Measurements from ENCODE around the gene WFDC5.
"Not testable (repeated sequence)": the region's sequence is repeated elsewhere in the genome, so short reads cannot be mapped to it uniquely, and the experiment has no call there.

WFDC5 gene

GRCh38 chr20:45114465-45115385 lies at the start of gene WFDC5:
Gene WFDC5 (minus strand): TSS chr20:45115174. CDS start chr20:45115083, 91 bp downstream.
- DNase-seq (ENCODE audit: low read depth in 2 of 2): no peak

- no peak for DNase-seq (ENCODE audit: low read depth in 2 of 2)
These were observed 48.3 kb upstream of the WFDC5 start for GRCh38 chr20:45163083-45163803.

- DNase-seq (ENCODE audit: low read depth in 2 of 2): no peak
These were observed 43.0 kb upstream of the WFDC5 start for GRCh38 chr20:45157962-45158361.

- no peak for DNase-seq (ENCODE audit: low read depth in 2 of 2)
These were observed 41.7 kb upstream of the WFDC5 start for GRCh38 chr20:45156713-45157112.

- DNase-seq (ENCODE audit: low read depth in 2 of 2): not testable (repeated sequence)
These were observed 39.8 kb upstream of the WFDC5 start for GRCh38 chr20:45154794-45155193.

- DNase-seq (ENCODE audit: low read depth in 2 of 2): no peak
These were observed 39.2 kb upstream of the WFDC5 start for GRCh38 chr20:45154183-45154582.

- DNase-seq (ENCODE audit: low read depth in 2 of 2): no peak
These were observed 38.8 kb upstream of the WFDC5 start for GRCh38 chr20:45153752-45154151.

- DNase-seq (ENCODE audit: low read depth in 2 of 2): no peak
These were observed 38.2 kb upstream of the WFDC5 start for GRCh38 chr20:45153147-45153546.

- DNase-seq (ENCODE audit: low read depth in 2 of 2): no peak
These were observed 37.4 kb upstream of the WFDC5 start for GRCh38 chr20:45152405-45152804.

- no peak for DNase-seq (ENCODE audit: low read depth in 2 of 2)
These were observed 34.1 kb upstream of the WFDC5 start for GRCh38 chr20:45149062-45149461.

GRCh38 chr20:45140836-45141235 lies 25.9 kb upstream of the WFDC5 start:
- no peak for DNase-seq (ENCODE audit: low read depth in 2 of 2)

GRCh38 chr20:45139733-45140375 lies 24.9 kb upstream of the WFDC5 start:
- not testable (repeated sequence) for DNase-seq (ENCODE audit: low read depth in 2 of 2)

GRCh38 chr20:45138561-45139300 lies 23.8 kb upstream of the WFDC5 start:
- peak; percentile 66 to 82 for DNase-seq (ENCODE audit: low read depth in 2 of 2)

GRCh38 chr20:45136911-45137310 lies 21.9 kb upstream of the WFDC5 start:
- DNase-seq (ENCODE audit: low read depth in 2 of 2): no peak

- no peak for DNase-seq (ENCODE audit: low read depth in 2 of 2)
These were observed 13.1 kb upstream of the WFDC5 start for GRCh38 chr20:45128099-45128498.

GRCh38 chr20:45124365-45124764 lies 9.4 kb upstream of the WFDC5 start, which contains the start of gene WFDC12:
Gene WFDC12 (minus strand): TSS chr20:45124465. CDS start chr20:45124447, 18 bp downstream.
- no peak for DNase-seq (ENCODE audit: low read depth in 2 of 2)

- DNase-seq (ENCODE audit: low read depth in 2 of 2): no peak
These were observed 6.4 kb upstream of the WFDC5 start for GRCh38 chr20:45121388-45121787.

- DNase-seq (ENCODE audit: low read depth in 2 of 2): no peak
These were observed 4.7 kb upstream of the WFDC5 start for GRCh38 chr20:45119556-45120266.

- no peak for DNase-seq (ENCODE audit: low read depth in 2 of 2)
These were observed 3.1 kb upstream of the WFDC5 start for GRCh38 chr20:45118028-45118427.

GRCh38 chr20:45117581-45117980 lies 2.6 kb upstream of the WFDC5 start:
- no peak for DNase-seq (ENCODE audit: low read depth in 2 of 2)

GRCh38 chr20:45115829-45116228 lies 855 bp upstream of the WFDC5 start:
- no peak for DNase-seq (ENCODE audit: low read depth in 2 of 2)
